Measurements from ENCODE around the gene MRGPRF.

Gene MRGPRF

GRCh38 chr11:69013009-69013951 lies at the start of gene MRGPRF:
MRGPRF (minus strand) TSS chr11:69013246; CDS start chr11:69009901, 3,345 bp downstream.
- DNase-seq (ENCODE audit: low read depth in 2 of 2), result no peak

DNA sequence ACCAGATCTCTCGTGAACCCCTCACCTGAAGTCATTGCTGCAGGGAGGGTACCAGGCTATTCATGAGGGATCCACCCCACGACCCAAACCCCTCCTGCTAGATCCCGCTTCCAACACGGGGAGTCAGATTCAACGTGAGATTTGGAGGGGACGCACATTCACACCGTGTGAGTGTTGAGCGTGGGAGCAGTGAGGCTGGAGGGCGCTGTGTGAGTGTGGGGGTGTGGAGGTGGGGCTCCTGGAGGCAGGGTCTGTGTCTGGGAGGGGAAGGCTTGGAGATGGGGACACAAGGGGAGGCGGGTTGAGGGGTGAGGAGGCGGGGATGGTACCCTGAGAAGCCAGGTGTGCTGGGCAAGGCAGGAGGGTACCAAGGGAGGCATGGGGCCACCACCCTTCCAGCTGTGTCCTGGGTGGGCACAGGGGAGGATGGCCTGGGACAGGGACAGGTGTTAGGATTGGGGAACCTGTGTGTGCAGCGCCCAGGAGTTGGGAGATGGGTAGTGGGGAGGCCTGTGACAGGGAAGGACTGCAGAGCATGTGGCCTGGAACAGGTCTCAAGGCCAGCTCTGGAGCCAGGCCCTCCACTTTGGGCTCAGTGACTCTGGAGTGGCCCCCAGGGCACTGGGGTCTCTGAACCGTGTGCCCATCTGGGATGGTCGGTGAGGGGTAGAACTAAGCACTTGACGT lies 49.3 kb upstream of the MRGPRF start:
- no peak for DNase-seq (ENCODE audit: low read depth in 2 of 2)

GRCh38 chr11:69061713-69062053 lies 48.6 kb upstream of the MRGPRF start:
- no peak for DNase-seq (ENCODE audit: low read depth in 2 of 2)

DNA sequence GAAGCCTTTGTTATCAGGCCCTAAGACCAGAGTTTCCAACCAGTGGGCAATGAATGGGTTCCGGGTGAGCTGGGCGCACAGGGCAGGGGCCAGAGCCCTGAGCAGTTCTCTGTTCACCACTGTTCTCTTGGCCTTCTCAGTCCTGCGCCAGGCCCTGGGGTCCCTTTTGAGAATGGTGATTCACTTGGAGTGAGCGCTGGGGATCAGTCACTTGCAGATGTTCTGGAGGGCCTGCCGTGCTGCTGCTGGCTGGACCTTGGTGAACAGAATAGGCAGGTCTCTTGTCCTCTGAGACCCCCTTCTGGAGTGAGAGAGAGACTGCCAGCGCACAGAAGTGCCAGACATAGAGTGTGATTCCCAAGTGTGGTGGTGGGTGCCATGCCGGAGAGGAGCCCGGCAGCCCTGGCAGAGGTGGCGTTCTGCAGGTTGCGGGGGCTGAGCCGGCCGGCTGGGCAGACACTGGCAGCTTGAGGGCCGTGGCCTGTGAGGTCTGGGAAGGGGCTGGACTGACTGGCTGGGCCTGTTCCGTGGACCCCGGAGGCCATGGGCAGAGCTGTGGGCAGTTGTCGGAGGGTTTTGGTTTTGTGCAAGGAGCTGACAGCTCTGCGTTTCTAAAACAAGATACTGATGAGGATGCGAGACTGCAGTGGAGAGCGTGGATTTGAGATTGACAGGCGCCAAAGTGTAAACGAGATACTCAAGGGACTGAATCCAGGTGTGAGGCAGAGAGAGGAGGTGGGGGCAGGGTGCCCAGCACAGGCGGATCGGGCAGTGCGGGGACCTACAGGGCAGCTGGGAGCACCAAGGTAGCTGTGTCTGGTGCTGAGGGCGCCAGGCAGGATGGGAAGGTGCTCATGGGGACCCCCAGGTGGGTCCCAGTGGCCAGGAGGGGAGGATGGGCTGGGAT lies 48.0 kb upstream of the MRGPRF start:
- no peak for DNase-seq (ENCODE audit: low read depth in 2 of 2)

GRCh38 chr11:69059985-69060384 lies 46.9 kb upstream of the MRGPRF start:
- no peak for DNase-seq (ENCODE audit: low read depth in 2 of 2)

GRCh38 chr11:69059429-69059828 lies 46.4 kb upstream of the MRGPRF start:
- no peak for DNase-seq (ENCODE audit: low read depth in 2 of 2)

DNA sequence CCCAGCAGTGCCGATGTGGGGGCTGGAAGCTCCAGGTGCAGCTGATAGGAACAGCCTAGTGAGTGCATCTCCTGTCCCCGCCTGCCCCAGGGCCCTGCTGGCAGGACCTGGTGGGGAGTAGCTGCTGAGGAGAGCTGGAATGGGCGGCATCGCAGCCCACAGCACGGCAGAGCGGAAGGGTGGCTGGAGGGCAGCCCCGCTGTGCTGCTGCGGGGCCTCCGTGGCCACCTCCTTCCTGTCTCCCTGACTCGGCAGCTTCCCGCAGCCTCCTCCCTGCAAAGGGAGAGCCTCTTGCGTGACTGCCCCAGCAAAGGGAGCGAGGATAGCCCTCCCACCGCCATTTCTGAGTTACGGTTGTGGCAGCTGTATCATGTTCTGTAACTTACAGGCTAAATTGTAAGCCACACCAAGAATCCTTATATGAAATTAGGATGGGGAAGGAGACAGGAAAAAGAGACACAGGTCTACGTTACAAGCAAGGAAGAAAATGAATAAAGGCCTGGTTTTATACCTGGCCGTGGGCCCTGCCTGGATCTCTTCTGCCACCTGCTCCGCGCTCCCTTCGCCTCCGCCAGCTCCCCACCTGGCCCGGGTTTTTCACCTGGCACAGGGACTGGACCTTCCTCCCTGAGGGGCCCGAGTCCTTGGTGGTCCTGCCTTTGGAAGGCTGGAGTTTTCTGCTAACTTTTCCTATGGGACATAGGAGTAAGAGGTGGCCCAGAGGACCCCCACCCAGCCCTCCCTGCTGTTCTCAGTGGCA lies 45.6 kb upstream of the MRGPRF start:
- DNase-seq (ENCODE audit: low read depth in 2 of 2), result no peak

DNA sequence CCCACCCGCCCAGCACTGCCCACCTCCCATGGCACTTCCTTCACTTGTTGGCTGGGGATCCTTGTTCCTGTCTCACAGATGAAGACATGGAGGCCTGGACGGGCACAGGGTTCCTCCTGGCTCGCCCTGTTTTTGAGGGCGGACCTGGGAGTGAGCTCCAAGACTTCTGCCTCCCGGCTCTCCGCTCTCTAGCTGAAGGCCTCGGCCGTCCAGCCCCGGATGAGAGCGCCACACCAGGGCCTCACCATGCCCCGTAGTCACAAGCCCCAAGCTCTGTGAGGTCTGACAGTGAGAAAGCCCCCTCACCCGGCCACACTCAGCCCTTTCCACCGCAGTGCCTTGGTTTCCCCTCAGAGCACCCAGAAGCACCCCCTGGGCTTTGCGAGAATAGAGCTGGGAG lies 44.8 kb upstream of the MRGPRF start:
- DNase-seq (ENCODE audit: low read depth in 2 of 2), result no peak

DNA sequence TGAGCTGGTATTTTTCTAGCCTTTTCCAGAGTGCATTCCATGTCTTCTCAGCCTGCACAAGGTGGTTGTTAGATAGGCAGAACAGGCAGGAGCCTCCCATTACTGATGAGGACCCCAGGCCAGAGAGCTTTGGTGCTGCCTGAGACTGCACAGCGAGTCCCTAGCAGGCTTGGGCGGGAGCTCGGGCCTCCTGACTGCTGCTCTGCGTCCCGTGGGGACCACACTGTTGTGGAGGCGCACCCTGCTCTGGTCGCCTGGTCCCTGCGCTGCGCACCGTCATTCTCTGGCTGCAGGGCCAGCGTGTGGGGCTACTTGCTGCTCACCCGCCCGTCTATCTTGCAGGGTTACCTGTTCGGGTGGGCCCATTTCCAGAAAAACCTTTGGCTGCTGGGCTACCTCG lies 44.2 kb upstream of the MRGPRF start:
- DNase-seq (ENCODE audit: low read depth in 2 of 2), result no peak

DNA sequence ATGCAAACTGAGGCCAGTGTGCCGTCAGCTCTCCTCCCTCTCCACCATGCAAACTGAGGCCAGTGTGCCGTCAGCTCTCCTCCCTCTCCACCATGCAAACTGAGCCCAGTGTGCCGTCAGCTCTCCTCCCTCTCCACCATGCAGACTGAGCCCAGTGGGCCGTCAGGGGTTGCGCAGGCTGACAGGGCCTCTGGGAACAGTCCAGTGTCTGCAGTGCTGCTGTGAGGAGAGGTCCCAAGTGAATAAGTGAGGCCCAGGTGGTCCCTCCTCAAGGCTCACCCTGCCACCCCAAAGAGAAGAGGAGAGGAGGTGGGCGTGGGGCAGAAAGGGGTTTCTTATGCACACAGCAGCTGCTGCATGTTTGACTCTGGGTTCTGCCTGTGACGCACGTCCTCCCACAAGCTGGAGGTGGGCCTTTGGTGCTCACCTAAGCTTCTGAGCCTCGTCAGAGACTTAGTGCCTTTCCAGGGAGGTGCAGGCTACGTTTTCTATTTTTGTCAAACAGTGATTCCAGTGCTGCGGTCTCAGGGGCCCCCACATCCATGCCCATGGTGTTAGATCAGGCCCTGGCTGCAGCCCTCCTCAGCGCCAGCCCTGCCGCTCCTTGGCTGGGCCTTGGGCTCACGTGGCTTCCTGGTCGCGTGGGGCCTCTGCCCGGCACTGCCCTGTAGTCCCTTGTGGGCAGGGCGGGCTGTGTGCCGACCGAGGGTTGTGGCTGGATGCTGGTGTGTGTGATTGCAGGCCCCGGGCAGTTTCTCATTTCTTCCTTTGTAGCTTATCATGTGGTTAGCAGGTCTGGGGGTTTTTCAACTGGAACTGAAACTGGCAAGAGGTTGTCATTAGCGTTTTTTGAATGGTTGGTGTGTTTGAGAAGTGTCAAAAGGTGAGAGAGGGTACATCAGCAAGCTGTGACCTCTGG lies 42.8 kb upstream of the MRGPRF start:
- DNase-seq (ENCODE audit: low read depth in 2 of 2), result no peak

DNA sequence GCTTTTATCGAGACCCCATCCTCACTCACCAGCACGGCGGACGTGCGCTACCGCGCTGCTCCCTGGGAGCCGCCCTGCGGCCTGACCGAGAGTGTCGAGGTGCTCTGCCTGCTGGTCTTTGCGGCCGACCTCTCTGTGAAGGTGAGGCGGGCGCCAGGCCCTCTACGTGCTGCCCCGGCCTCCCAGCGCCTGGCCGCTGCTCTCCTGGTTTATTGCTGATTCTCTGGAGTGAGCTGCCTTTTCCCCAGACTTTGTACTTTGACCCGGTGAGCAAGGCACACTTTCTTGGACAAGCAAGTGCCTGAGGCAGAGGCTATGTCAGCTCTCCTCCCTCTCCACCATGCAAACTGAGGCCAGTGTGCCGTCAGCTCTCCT lies 42.2 kb upstream of the MRGPRF start:
- DNase-seq (ENCODE audit: low read depth in 2 of 2), result no peak

GRCh38 chr11:69054397-69055211 lies 41.6 kb upstream of the MRGPRF start:
- no peak for DNase-seq (ENCODE audit: low read depth in 2 of 2)

DNA sequence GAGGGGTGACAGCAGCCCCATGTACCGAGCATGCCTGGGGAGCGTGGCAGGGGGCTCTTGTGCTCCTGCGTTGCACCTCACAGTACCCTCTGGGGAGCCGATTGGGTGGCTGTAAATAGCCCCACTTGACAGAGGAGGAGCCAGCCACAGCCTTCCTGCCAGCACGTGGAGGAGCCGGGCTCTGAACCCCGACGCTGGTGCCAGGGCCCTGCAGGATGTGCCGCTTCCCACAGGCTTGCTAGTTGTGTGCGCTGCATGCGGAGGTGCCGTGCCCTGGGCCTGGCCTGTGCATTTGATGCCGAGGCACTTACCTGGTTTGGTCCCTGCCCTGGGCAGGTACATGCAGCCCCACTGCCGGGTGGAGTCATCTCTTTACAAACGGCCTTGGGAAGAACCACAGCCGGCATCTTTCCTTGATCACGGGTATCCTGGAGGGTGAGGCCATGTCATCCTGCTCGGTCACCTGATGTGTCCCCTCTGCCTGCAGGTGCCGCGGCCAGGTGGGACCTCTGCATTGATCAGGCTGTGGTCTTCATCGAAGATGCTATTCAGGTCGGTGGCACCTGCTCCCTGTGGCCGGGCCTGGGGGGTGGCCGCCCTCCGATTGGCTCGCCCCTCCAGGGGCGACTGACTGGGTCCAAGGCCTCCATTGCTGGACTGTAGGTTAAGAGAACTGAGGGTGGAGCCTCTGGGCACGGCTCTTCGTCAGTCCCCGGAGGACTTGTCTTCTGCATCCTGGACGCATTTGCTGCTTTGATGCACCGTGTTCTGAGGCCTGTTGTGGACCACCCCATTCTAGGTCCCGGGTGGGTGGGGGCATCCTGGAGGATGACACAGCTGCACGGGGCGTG lies 40.7 kb upstream of the MRGPRF start:
- DNase-seq (ENCODE audit: low read depth in 2 of 2), result no peak

GRCh38 chr11:69053169-69053477 lies 40.1 kb upstream of the MRGPRF start:
- DNase-seq (ENCODE audit: low read depth in 2 of 2), result no peak

DNA sequence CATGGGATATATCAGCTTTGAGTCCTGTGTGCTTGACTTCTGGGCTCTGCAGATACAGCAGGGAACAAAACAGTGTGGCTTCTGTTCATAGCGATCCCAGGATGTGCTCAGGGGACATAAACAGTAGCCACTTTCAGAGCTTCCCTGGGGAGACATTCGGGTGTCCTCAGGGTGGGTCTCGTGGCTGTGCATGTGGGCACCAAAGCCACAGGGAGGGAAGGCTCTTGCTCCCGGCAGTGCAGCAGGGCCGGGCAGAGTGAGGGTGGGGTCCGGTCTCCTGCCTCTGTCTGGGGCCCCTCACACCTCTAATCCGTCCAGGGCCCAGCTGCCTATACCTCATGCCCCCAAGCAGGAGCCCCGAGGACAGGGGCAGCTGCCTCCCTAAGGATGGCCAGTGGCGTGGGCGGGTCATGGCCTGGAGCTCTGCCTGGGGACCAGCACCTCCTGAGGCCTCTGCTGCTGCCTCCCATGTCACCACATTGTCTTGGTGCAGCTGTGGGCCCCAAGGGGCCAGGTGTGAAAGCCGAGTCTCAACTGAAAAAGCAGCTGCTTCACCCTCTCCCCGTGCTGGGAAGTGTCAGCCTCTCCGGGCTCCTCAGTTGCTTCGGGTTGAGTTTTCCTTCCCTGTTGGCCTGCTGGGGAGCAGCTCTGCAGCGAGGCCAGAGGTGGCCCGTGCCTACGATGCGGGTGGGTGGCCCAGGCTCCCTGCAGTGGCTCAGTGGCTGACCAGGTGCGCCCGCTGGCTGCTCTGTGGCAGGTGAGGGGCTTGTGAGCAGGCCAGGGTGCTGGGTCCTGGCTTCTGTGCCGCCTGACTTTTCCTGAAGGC lies 39.5 kb upstream of the MRGPRF start:
- DNase-seq (ENCODE audit: low read depth in 2 of 2), result no peak

DNA sequence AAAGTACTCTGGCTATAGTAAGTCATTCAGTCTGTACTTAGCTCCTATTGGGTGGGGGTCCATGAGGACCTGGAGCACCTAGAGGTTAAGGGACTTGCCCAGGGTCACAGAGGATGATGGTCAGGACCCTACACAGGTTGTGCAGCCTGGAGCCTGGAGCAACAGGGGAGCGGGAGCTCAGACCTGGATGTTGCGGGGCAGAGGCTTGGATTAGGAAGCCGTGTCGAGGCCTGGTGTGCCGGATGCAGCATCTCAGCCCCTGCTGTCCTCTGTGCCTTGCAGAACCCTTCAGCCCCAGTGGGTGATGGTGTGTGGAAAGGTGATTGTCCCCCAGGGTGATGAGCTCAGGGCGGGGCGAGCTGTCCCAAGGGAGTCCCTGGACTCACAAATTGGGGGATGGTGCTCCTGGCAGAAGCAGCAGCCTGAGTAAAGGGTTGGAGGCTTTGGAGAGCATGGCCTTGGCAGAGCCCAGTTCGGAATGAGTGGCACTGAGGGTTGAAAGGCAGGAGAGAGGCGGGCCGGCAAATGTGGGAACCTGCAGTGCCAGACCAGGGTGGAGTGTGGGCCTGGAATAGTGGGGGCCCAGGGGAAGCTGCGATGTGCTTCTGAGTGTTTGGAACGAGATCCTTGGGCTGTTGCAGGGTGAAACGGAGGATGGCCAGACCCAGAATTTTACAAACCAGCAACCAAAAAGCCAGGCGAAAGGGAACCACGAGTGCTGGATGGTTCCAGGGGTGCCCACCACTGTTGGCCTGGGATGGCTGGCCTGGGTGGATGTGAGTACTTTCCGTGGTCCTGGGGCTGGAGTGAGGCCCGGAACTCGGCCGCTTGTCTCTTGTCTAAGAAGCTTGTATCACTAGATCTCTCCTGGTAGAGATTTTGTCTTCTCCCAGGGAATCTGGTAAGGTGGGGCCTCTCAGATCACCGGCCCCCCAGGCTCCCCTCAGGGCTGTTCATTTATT lies 38.6 kb upstream of the MRGPRF start:
- DNase-seq (ENCODE audit: low read depth in 2 of 2), result no peak

Measured in stimulated activated CD4-positive, alpha-beta T cell treated with anti-CD3 and anti-CD28 coated beads, Interleukin-4, amount 100 ng/mL, for 48 hours (primary cell).